ENCODE results near the gene ACER2. TPM values are rescaled to one million over a fixed set of nuclear protein-coding genes. Genes with fewer than 3 reads are reported as not detected.

The ACER2 gene
- total and polyA plus RNA-seq, 2 experiments from 2014 or later, result 0.87 to 14.6 TPM

- Histone ChIP-seq H3K79me2 (replicated peaks; ENCODE audit: insufficient read depth) (no peaks in the 10 kb centered on the region), H2AFZ (no peak overlapping the region), H3K27me3 (ENCODE audit: insufficient read depth) (no peaks in the 10 kb centered on the region), H3K4me1 (ENCODE audit: insufficient read depth) (no peaks in the 10 kb centered on the region), H4K20me1 (replicated peaks; ENCODE audit: insufficient read depth) (no peaks in the 10 kb centered on the region), H3F3A (replicated peaks; ENCODE audit: low read depth) (no peaks in the 10 kb centered on the region), H3K4me2 (no peak overlapping the region), H3K4me3 (no peak overlapping the region), H3K9me2 (ENCODE audit: insufficient read depth) (peaks cover 2% of the 10 kb centered on the region; the same call in 1 of the 2 replicates), H3K36me3 (ENCODE audit: insufficient read depth) (no peaks in the 10 kb centered on the region), H3K27ac (ENCODE audit: low read depth) (no peak overlapping the region)
- Mint-ChIP-seq H3K4me1 (no peaks in the 10 kb centered on the region; the same call in 2 of the 3 replicates), H3K27me3 (ENCODE audit: insufficient read depth, low read depth, poor library complexity) (peaks cover 3% of the 10 kb centered on the region), H3K9me3 (no peaks in the 10 kb centered on the region), H3K36me3 (ENCODE audit: low read depth) (no peaks in the 10 kb centered on the region), H3K27ac (no peak overlapping the region), H3K4me3 (no peak overlapping the region)
- TF ChIP-seq STAT1 (IDR thresholded peaks at IDR 0.05; ENCODE audit: unreplicated experiment) (no peak), CREB1 (CRISPR knock-in tag; IDR thresholded peaks at IDR 0.05; ENCODE audit: low read depth) (no peak), ZNF114 (CRISPR knock-in tag; IDR thresholded peaks at IDR 0.05) (no peak), ZNF331 (CRISPR knock-in tag; IDR thresholded peaks at IDR 0.05; ENCODE audit: low read depth) (no peak), CTCF (conservative IDR thresholded peaks at IDR 0.05; ENCODE audit: low read depth in 2 of 2) (no peak), REST (IDR thresholded peaks at IDR 0.05; ENCODE audit: unreplicated experiment) (no peak), ETS1 (IDR thresholded peaks at IDR 0.05) (no peak), JUNB (IDR thresholded peaks at IDR 0.05; ENCODE audit: unreplicated experiment) (no peak), EZH2 (IDR thresholded peaks at IDR 0.05; ENCODE audit: low read depth, unreplicated experiment) (no peak), EZH2phosphoT487 (IDR thresholded peaks at IDR 0.05; ENCODE audit: unreplicated experiment) (no peak), NANOG (IDR thresholded peaks at IDR 0.05; ENCODE audit: borderline replicate concordance) (no peak), POLR2AphosphoS5 (IDR thresholded peaks at IDR 0.05; ENCODE audit: low read depth) (no peak), ZNF462 (CRISPR knock-in tag; IDR thresholded peaks at IDR 0.05) (no peak)
- DNase-seq (ENCODE audit: low spot score) (no peak), ATAC-seq (no peak)
Observed at GRCh38 chr9:19480345-19480744, 71.5 kb downstream of the ACER2 start.

All from GM23338 (cell line).